ENCODE results near the gene SLC6A3. TPM values are rescaled to one million over a fixed set of nuclear protein-coding genes. Genes with fewer than 3 reads are reported as not detected.

The SLC6A3 gene
- polyA plus RNA-seq, 3 donors: not detected

GRCh38 chr5:1464511-1464910, 19.3 kb upstream of the SLC6A3 start:
- intact Hi-C loops (cut with micrococcal nuclease): loop anchor here in 1 of 2 donors (10.0 kb wide), 1 partner anchor 180 kb away; no protein-coding TSS in a partner anchor
- Histone ChIP-seq H4K20me1 (ENCODE audit: insufficient read depth, low read length) (no peaks in the 10 kb centered on the region), H3K9ac (ENCODE audit: insufficient read depth, low read length, poor library complexity, severe bottlenecking) (no peak overlapping the region), H2AFZ (ENCODE audit: insufficient read depth, low read depth, low read length, poor library complexity, severe bottlenecking) (no peak overlapping the region), H3K4me1 (ENCODE audit: control insufficient read depth in 1 of 2, insufficient read depth in 2 of 2, low read length in 2 of 2) (no peaks in the 10 kb centered on the region), H3K9me3 (replicated peaks in 1 of 2; ENCODE audit: control insufficient read depth in 1 of 2, insufficient read depth in 1 of 2, low read length in 2 of 2) (peaks cover 18% of the 10 kb centered on the region in 2 donors), H3K79me2 (ENCODE audit: insufficient read depth, low read length) (no peaks in the 10 kb centered on the region), H3K27me3 (ENCODE audit: control insufficient read depth in 2 of 2, insufficient read depth in 2 of 2, low read length in 2 of 2) (no peaks in the 10 kb centered on the region), H3K4me3 (replicated peaks in 1 of 3; ENCODE audit: low read depth in 2 of 3, low read length in 3 of 3) (no peak overlapping the region), H3K27ac (ENCODE audit: low read depth in 1 of 2, low read length in 2 of 2) (no peak overlapping the region), H3K4me2 (replicated peaks; ENCODE audit: extremely low read depth, low read length, poor library complexity, severe bottlenecking) (no peak overlapping the region), H3K36me3 (replicated peaks in 1 of 2; ENCODE audit: control insufficient read depth in 1 of 2, insufficient read depth in 2 of 2, low read length in 2 of 2) (peaks cover 65 to 90% of the 10 kb centered on the region in 2 donors)
- TF ChIP-seq CTCF (IDR thresholded peaks at IDR 0.05): no peak
- Mint-ChIP-seq H3K4me1 (no peaks in the 10 kb centered on the region), H3K9me3 (peaks cover 4 to 27% (median 15%) of the 10 kb centered on the region in 7 donors), H3K27ac (peak overlapping the region in 1 of 7 donors; percentile 52), H3K27me3 (ENCODE audit: low read depth in 3 of 3) (no peaks in the 10 kb centered on the region), H3K36me3 (peaks cover 75 to 95% of the 10 kb centered on the region in 2 donors), H3K4me3 (no peak overlapping the region)
- WGBS (ENCODE audit: insufficient coverage): 92% methylated on average over 18 of the region's 18 CpGs
- DNase-seq: no peak

GRCh38 chr5:1464096-1464446, 18.8 kb upstream of the SLC6A3 start:
- intact Hi-C loops (cut with micrococcal nuclease): loop anchor here in 1 of 2 donors (10.0 kb wide), 1 partner anchor 181 kb away; no protein-coding TSS in a partner anchor
- H3K36me3 Mint-ChIP-seq: peaks cover 75 to 91% of the 10 kb centered on the region in 2 donors
- DNase-seq: no peak

More at GRCh38 chr5:1464096-1464446, 18.8 kb upstream of the SLC6A3 start:
- Mint-ChIP-seq H3K4me1 (no peaks in the 10 kb centered on the region), H3K27me3 (ENCODE audit: low read depth in 3 of 3) (no peaks in the 10 kb centered on the region), H3K4me3 (no peak overlapping the region), H3K27ac (peak overlapping the region in 1 of 7 donors; percentile 53), H3K9me3 (peaks cover 4 to 27% (median 15%) of the 10 kb centered on the region in 7 donors)
- Histone ChIP-seq H3K79me2 (ENCODE audit: insufficient read depth, low read length) (no peaks in the 10 kb centered on the region), H4K20me1 (ENCODE audit: insufficient read depth, low read length) (no peaks in the 10 kb centered on the region), H3K9ac (ENCODE audit: insufficient read depth, low read length, poor library complexity, severe bottlenecking) (no peak overlapping the region), H3K27me3 (ENCODE audit: control insufficient read depth in 2 of 2, insufficient read depth in 2 of 2, low read length in 2 of 2) (no peaks in the 10 kb centered on the region), H2AFZ (ENCODE audit: insufficient read depth, low read depth, low read length, poor library complexity, severe bottlenecking) (no peak overlapping the region), H3K27ac (ENCODE audit: low read depth in 1 of 2, low read length in 2 of 2) (no peak overlapping the region), H3K36me3 (replicated peaks in 1 of 2; ENCODE audit: control insufficient read depth in 1 of 2, insufficient read depth in 2 of 2, low read length in 2 of 2) (peaks cover 65 to 87% of the 10 kb centered on the region in 2 donors), H3K4me2 (replicated peaks; ENCODE audit: extremely low read depth, low read length, poor library complexity, severe bottlenecking) (no peak overlapping the region), H3K4me1 (ENCODE audit: control insufficient read depth in 1 of 2, insufficient read depth in 2 of 2, low read length in 2 of 2) (no peaks in the 10 kb centered on the region), H3K4me3 (replicated peaks in 1 of 3; ENCODE audit: low read depth in 2 of 3, low read length in 3 of 3) (no peak overlapping the region), H3K9me3 (replicated peaks in 1 of 2; ENCODE audit: control insufficient read depth in 1 of 2, insufficient read depth in 1 of 2, low read length in 2 of 2) (peaks cover 18% of the 10 kb centered on the region in 2 donors)
- TF ChIP-seq CTCF (IDR thresholded peaks at IDR 0.05): no peak
- 99% methylated on average over 10 of the region's 14 CpGs for WGBS (ENCODE audit: insufficient coverage)
